GM21786 (cell line): ENCODE data around the gene ALOX15.
"Not testable (repeated sequence)": the region's sequence is repeated elsewhere in the genome, so short reads cannot be mapped to it uniquely, and the experiment has no call there.

Source experiments
- ATAC-seq: cut with Tn5 transposase; IDR thresholded peaks from one replicate; pipeline ENCODE4 v1.9.1; 2021; ENCODE audit not compliant: unreplicated experiment

ALOX15 gene

DNA sequence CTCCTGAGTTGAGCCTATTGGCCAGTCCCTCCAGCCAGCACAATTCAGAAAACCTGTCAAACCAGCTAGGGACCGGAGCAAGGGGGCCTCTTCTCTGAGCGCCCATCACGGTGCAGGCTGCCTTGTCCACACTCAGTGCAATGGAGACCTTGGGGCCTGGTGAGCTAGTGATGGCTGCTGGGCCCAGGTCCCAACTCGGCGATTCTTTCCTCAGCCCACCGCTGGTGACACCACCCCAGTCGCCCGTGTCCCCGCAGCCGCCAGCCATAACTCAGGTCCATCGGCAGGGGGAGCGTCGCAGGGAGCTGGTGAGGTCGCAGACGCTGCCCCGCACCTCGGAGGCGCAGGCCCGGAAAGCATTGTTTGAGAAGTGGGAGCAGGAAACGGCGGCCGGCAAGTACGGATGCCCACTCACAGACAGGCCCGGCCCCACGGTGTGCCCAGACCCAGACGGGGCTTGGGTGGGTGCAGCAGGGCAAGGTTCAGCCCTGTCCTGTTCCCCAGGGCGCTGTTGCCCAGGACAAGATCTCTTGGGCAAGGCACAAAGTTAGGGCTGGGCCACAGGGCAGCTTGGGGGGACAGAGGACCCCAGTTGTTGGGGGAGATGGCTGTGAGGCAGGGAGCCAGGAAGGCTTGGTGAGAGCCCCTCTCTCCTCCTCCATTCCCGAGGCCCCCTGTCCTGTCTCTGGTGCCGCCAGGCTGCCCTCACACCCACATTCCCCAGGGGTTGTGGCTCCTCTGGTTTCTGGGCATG, 46.4 kb downstream of the ALOX15 start:
- no peak for ATAC-seq

- ATAC-seq, result no peak
Observed at GRCh38 chr17:4594406-4594805, 47.1 kb downstream of the ALOX15 start.

GRCh38 chr17:4593021-4593421, 48.5 kb downstream of the ALOX15 start:
- ATAC-seq, result no peak

DNA sequence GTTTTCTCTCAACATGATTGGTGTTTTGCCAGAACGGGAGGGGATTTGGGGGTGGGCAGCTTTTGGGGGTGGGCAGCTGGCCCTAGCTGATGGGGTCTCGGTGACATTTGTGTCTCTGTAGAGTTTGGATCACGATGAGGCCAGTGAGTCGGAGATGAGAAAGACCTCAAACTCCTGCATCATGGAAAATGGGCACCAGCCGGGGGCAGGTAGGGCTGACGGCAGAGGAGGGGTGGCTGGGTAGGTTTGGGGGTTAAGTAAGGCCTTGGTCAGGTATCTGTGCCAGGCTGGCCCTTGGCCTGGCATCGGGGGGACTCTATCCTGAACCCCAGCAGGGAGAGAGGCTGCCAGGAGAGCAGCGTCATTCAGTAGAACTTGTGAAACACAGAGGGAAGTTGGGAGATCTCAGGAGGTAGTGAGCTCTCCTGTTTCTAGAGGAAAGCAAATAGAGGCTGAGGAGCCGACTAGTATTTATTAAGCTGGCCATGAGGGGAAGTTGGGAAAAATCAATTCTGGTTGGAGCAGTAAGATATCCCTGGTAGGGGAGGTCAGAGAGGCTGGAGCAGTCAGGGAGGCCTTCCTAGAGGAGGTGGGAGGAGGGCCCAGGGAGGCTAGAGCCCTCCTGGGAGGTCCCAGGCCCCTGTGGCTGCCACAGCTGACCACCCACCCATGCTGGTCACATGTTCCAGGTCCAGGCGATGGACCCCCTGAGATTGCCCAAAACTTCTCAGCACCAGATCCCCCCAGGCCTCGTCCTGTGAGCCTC, 49.1 kb downstream of the ALOX15 start:
- ATAC-seq, result no peak

- no peak for ATAC-seq
Observed at GRCh38 chr17:4591529-4591928, 49.9 kb downstream of the ALOX15 start.

- no peak for ATAC-seq
Observed at GRCh38 chr17:4590981-4591453, 50.5 kb downstream of the ALOX15 start.

DNA sequence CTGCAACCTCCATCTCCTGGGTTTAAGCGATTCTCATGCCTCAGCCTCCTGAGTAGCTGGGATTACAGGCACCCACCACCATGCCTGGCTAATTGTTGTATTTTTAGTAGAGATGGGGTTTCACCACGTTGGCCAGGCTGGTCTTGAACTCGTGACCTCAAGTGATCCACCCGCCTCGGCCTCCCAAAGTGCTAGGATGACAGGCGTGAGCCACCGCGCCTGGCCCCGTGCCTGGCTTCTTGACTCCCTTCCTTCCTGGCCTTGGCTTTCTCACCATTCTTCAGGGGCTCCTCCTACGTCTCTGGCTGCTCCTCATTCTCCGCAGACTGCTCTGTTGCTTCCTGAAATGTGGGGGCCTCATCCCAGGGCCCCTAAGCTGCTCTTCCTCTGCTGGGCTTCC, 51.4 kb downstream of the ALOX15 start:
- ATAC-seq, result not testable (repeated sequence)

GRCh38 chr17:4588898-4589625, 52.4 kb downstream of the ALOX15 start:
- ATAC-seq, result no peak

- no peak for ATAC-seq
Observed at GRCh38 chr17:4588391-4588790, 53.1 kb downstream of the ALOX15 start.

- no peak for ATAC-seq
Observed at GRCh38 chr17:4587803-4588202, 53.7 kb downstream of the ALOX15 start.

GRCh38 chr17:4587195-4587594, 54.3 kb downstream of the ALOX15 start:
- no peak for ATAC-seq

DNA sequence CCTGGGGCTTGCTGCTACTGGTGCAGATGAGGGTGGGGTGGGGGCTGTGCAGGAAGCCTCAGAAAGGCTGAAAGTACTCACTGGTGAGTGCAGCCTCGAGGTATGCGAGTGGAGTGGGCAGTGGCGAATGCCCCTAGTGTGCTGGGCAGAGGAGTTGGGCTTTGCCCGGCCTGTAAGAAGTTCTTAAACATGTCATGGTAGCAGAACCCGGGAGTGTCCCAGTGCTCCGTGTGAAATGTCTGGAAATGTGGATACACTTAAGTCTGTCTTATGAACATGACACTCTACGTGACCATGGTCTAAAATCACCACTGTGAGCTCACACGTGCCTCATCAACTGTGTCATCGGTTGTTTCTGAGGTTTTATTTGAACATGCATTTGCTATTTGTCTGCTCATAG, 55.4 kb downstream of the ALOX15 start:
- ATAC-seq, result no peak

GRCh38 chr17:4585638-4585994, 55.9 kb downstream of the ALOX15 start:
- no peak for ATAC-seq

DNA sequence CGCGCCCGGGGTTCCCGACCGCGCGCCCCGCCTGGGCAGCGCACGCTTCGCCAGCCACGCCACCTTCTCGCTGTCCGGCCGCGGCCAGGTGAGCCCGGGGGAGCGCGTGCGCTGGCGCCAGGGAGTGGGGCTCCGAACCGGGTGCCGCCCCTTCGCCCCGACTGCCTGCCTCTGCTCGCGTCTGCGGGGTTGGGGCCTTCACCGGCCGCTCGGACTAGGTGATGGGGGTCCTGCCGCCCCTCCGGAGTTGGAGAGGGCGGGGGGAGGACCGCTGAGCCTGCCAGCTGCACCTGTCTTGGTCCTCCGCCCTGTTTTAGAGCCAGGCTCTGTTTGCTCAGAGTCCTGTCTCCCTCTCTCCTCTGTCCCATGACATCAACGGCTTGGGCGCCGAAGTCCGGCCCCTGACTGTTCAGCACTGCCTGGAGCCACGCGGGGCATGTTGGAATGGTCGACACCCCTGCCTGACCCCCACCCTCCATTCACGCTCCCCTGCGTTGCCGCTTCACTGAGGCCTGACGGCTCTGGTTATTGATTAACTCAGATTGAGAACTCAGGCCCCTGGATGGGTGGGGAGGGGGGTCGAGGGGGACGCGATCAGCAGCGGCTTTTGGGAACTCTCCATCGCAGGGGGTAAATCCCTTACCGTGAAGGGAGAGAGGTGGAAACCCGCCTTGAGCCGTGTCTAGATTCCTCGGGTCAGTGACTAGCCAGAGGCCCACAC, 56.4 kb downstream of the ALOX15 start:
- no peak for ATAC-seq

GRCh38 chr17:4584101-4584916, 57.2 kb downstream of the ALOX15 start, which contains the start of gene SMTNL2:
TSS of gene SMTNL2 (plus strand) at chr17:4584529. CDS start at chr17:4584606, 77 bp downstream.
- ATAC-seq, result no peak

- ATAC-seq, result no peak
Observed at GRCh38 chr17:4583782-4584100, 57.7 kb downstream of the ALOX15 start.

DNA sequence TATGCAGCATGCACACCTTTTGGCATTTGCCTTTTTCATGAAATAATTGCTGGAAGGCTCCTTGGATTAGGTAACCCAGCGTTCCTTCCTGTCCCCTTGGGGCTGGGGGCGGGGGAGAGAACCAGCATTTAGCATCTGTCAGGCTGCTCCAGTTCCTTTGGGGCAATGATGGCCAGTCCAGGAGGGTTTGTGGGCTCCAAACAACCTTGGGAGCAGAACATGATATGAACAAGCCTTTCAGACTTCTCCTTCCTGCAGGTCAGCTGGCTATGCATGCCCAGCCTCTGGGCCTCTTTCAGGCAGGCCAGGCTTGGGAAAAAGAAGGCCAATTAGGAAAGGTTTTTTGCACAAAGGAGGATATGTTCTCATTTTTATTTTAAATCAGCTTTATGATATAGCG, 58.3 kb downstream of the ALOX15 start:
- ATAC-seq, result no peak

DNA sequence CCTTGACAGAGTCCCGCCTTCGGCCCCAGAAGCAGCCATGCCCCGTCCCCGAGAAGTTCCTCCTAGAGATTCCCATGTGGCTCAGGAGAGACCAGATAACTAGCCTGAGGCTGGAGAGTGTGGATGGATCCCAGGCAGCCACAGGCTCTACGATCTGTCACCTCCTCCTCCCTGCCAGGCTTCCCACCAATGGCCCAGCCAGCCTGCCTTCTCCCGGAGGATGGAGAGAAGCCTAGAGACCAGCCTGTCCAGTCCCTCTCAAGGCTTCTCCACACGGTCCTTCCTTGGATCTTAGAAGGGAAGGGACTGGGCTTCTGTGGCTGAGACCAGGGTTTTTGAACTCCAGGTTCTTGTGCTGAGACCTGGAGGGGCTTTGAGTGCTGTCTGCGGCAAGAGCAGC, 58.8 kb downstream of the ALOX15 start:
- no peak for ATAC-seq

DNA sequence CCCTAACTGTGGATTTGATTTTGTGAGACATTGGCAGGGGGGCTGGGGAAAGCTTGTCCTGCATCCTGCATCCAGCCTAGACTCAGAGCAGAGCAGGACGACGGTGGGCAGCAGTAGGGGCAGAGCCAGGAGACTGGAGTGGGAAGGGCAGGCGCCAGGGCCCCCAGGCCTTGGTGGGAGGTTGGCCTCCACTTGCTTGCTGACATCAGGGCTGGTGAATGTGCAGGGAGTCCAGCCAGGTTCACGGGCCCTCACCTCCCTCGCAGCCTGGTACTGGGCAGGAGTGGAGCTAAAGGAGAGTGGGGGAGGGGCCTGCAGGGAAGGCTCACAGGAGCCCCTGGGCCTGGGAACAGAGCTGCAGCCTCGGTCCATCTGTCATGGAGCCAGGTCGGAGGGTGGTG, 59.4 kb downstream of the ALOX15 start:
- ATAC-seq, result no peak
